Activated CD8-positive, alpha-beta memory T cell treated with anti-CD3 and anti-CD28 coated beads for 4 hours (primary cell): ENCODE measurements around the gene RWDD2A.
"Not testable (repeated sequence)": the region's sequence is repeated elsewhere in the genome, so short reads cannot be mapped to it uniquely, and the experiment has no call there.

Source experiments
- DNase-seq, 2 donors: peaks; one replicate each; pipeline ENCODE4 v3.0.0-alpha.2; 2020; ENCODE audit warnings: low read depth in 2 of 2

The RWDD2A gene

DNA sequence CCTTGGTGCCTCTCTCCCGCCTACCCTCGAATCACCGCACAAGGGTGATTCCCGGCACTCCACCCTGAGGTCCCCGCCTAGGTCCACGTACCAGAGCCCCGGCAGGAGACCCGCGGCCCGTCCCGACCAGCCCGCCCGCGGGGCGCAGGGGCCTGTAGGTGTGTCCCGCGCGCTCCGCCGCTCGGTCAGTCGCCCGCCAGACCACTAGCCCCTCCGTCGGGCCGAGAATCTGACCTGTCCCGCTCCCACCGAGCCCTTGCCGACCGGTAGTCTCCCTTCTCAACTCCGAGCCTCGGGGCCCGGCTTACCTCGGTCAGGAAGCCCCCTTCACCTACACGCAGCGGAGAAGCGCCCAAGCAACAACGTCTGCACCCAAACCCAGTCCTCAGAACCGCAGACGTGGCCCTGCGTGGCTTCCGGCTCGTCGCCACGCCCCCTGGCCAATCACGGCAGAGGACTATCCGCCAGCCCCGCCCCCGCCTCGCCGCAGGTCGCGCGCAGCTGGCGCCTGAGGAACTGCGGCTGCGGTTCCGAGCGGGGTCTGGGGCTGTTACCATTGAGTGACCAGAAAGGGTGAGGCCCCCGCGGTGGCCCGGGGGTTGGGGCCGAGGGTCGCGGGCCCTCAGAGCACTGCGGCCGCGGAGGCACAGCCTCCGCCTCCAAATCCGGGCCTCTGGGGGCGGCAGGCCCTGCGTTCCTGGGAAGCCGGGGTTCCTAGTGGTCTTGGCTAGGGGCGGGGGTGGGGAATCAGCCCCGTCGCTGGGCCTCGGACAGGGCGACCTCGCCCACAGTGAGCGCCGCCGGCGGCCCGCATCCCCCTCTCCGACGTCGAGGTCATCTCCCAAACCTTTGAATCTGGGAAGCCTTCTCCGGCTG lies at the start of gene RWDD2A, which contains the start of gene PGM3:
Gene RWDD2A (plus strand): TSS at position 487 of the 876 bp plus-strand sequence. CDS start 1,095 bp downstream, outside the sequence.
Gene PGM3 (minus strand): TSS at position 395 of the 876 bp plus-strand sequence. CDS start 2,253 bp downstream, outside the sequence.
- DNase-seq, result peak; percentile 79 to 81

DNA sequence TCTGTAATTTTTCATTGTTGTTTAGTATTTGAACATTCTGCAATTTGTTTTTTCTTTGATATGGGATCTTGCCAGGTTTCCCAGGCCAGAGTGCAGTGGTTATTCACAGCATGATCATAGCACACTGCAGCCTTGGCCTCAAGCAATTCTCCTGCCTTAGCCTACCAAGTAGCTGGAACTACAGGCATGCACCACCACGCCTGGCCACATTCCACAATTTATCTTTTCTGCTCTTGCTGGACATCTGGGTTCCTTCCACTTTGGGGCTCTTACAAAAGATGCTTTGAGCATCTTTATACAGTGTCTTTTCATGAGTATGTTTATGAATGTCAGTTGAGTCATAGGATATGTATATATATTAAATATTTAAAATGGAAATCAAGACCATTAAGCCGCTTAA lies 42.0 kb upstream of the RWDD2A start:
- DNase-seq, result no peak

GRCh38 chr6:83152913-83153312 lies 40.2 kb upstream of the RWDD2A start:
- no peak for DNase-seq

DNA sequence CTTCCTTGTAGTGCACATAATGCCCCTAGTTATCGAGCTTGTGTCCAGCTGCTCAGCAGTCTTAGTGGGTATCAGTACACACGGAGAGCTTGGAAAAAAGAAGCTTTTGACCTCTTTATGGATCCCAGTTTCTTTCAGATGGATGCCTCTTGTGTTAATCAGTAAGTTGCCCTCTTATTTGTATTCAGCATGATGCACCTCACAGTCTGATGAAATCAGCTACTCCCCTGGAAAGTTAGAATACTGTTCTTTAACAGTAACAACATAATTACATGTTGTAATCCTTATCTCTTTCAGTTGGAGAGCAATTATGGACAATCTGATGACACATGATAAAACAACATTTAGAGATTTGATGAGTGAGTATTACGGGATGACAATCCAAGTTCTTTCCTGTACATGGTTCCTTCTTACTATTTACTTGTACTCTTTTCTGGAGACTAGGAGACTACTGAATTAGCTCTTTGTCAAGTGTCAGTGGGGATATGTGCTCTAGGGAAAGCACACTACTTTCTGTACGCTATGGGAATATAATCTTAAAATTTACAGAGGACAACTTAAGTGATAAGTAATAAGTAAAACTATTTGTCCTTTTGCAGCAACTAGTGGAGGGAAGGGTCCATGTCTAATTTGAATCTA lies 39.2 kb upstream of the RWDD2A start:
- no peak for DNase-seq

- DNase-seq, result no peak
Observed at GRCh38 chr6:83155794-83156193, 37.4 kb upstream of the RWDD2A start.

DNA sequence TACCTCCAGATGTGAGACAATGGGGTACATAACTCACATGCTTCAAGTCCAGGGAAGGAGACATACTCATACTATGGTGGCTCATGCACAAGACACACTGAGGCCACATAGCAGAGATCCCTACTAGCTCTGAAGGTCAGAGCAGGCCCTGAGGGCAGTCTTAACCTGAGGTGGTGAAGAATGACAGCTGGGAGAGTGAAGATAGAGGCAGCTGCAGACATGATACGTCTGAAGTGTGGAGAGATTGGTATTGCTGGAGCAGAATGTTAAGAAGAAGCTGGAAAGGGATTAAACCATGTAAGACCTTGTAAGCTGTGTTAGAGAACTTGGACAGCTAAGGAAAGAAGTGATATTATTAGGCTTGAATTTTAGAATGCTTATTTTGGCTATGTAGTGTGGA lies 33.0 kb upstream of the RWDD2A start:
- DNase-seq, result no peak

- no peak for DNase-seq
Observed at GRCh38 chr6:83167726-83168278, 25.4 kb upstream of the RWDD2A start.

DNA sequence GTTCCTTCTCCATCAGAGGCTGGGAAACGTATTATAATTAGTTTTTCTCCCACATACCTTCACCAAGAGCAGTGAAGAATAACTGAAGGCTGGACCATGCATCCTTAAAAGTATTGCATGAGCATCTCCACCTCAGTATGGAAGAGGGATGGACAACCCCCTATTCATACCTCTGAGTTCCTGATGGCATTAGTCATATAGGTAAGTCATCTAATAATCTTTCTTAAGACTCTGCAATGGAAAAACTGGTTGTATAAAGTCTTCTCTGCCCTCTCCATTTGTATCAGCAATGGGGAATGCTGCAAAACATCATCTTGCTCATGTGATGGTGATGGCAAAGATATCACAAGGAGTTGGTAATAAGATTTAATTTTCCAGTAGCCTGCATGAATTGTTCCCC lies 24.6 kb upstream of the RWDD2A start:
- DNase-seq, result no peak

GRCh38 chr6:83169106-83169505 lies 24.1 kb upstream of the RWDD2A start:
- no peak for DNase-seq

DNA sequence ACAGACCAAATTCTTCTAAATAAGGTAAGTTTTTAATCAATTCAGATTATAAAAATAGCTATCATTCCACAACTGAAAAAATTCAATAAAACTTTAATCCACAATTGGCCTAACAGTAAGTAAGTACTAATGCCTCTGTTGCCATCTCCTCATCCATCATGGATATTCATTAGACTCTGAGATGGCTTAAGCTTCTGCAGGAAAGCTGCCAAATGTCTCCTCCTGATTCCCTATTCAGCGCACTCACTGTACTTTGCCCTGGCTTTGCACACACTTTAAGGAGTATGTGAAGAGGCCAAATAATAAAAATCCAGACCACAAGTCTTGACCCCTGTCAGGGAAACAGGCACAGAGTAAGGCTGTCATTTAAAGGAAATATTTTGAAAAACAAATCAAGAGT lies 23.6 kb upstream of the RWDD2A start:
- no peak for DNase-seq

DNA sequence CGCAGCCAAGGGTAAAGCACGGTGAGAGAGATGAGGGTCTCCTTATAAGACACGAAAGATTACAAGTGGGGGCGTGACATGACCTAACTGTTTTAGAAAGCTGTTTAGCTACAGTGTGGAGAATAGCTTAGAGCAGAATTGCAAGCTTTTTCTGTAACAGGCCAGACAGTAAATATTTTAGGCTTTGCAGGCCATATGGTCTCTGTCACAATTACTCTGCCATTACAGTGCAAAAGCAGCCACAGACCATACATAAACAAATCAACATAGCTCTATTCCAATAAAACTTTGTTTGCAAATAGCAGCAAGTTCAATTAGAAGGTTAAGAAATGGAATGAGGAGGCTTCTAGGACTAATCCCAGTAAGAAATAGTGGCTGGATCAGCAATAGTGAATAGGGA lies 16.9 kb upstream of the RWDD2A start:
- DNase-seq, result no peak

- no peak for DNase-seq
Observed at GRCh38 chr6:83180426-83180950, 12.7 kb upstream of the RWDD2A start.

GRCh38 chr6:83182114-83182513 lies 11.0 kb upstream of the RWDD2A start:
- no peak for DNase-seq

GRCh38 chr6:83183082-83183828 lies 9.9 kb upstream of the RWDD2A start:
- no peak for DNase-seq

DNA sequence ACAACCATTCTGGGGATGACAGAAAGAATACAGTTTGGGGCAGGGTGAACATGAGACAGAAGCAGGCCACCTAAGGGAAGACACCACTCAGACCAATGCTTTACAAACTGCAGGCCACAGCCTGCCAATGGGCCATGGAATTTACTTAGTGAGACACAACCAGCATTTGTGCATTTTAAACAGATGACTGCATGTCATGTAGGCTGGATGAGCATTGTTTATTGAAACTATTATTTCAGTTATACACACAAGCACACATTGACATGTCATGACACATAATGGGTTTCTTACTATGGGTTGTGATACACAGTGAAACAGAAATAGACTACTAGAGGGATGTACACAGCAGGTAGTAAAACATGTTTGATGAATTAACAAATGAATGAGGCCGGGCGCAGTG lies 8.1 kb upstream of the RWDD2A start:
- DNase-seq, result no peak

DNA sequence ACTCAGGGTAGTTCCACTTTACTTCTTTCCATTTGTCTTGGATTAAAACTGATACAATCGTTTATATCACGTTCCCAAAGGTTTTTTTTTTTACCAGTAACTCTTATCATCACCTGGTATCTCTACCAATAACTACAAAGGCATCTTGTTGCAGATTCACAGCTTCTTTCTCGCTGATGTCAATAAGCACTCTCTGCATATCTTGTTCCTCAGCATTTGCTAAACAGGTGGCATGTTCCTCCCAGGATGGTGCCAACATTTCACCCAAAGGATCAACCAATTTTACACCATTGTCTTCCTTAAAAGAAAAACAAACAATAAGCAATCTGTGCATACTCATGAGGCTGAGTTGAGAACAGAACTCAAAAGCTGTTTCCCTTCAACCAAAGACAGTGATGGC lies 4.7 kb upstream of the RWDD2A start:
- no peak for DNase-seq

- DNase-seq, result no peak
Observed at GRCh38 chr6:83190626-83191025, 2.5 kb upstream of the RWDD2A start.

GRCh38 chr6:83191974-83192373 lies 1.2 kb upstream of the RWDD2A start:
- DNase-seq, result not testable (repeated sequence)

- no peak for DNase-seq
Observed at GRCh38 chr6:83192456-83192855, 701 bp upstream of the RWDD2A start.

DNA sequence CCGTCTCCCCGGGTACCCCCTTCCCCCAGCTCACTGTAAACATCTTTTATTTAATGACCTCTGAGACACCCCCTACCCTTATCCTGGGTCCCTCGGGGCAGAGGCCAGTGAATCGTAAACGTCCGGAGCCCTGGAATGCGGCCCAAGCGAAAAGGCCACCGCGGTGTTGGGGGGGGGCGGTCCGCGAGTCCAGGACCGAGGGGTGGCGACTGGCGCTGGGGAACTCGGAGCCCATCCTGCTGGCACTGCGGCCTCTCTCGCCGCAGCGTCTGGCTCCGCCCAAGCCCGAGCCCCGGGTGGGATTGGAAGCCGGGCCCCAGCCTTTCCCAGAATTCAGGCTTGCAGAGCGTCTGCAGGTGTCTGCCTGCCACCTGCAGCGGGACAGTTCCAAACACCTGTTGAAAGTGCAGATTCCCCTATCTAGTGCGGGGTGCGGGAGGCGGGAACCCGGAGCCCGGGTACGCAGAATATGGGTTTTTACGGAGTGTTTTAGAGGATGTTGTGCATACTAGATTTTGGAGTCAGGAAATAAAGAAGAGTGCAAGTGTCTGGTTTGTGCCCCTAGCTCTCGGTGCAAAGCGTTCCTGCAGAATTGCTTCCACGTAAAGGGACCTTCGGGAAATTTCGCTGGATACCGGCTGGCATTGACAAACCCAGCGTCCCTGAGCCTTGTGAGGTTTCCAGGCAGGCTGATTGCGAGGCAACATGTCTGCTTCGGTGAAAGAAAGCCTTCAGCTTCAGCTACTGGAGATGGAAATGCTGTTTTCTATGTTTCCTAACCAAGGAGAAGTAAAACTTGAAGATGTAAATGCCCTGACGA lies 800 bp downstream of the RWDD2A start:
- DNase-seq, result no peak
